NCI-H82 (cell line): Measurements from ENCODE around the gene UCK1.
A peak's percentile ranks its signal among the peaks of the same experiment; 100 is the strongest.
"Not testable (repeated sequence)": the region's sequence is repeated elsewhere in the genome, so short reads cannot be mapped to it uniquely, and the experiment has no call there.

Experiments used
- DNase-seq: peaks from one replicate; lab custom pipeline; 2025; lab: John Stamatoyannopoulos, UW

Gene UCK1

GRCh38 chr9:131523451-131524435, 7.3 kb downstream of the UCK1 start:
- DNase-seq: no peak

GRCh38 chr9:131523086-131523388, 8.0 kb downstream of the UCK1 start:
- DNase-seq: no peak

DNA sequence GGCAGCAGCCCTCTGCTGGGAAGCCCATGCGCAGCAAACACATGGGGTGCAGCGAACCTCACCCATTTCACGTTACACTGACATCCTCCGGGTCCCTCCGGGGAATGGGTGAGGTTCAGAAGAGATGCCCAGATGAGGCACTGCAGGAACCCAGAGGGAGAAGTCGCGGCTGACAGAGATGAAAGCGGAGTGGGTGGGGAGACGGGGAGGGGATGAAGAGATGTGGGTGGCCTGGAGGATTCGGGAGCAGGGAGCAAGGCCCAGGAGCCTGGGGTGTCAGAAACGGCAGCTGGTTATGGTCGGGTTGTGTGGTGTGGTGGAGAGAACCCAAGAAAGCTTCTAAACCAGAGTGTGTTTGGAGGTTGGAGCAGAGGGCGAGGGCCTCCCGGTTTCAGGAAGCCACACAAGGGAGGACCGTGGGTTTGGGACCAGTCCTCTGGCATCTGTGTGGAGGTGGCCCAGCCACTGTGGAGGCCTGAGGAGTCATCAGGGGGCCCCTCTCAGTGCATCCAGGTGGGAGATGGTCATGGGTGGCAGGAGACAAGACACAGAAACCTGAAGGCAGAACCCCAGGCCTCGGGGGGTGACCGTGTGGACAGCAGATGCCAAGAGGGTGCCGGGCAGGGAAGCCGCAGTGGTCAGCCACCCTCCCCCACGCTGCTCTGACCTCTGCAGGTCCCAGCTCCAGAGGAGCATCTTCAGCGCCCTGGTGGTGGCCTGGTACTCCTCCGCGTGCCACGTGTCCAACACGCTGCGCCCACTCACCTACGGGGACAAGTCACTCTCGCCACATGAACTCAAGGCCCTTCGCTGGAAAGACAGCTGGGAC, 8.6 kb downstream of the UCK1 start:
- DNase-seq: no peak

- no peak for DNase-seq
Observed at GRCh38 chr9:131521822-131522221, 9.2 kb downstream of the UCK1 start.

DNA sequence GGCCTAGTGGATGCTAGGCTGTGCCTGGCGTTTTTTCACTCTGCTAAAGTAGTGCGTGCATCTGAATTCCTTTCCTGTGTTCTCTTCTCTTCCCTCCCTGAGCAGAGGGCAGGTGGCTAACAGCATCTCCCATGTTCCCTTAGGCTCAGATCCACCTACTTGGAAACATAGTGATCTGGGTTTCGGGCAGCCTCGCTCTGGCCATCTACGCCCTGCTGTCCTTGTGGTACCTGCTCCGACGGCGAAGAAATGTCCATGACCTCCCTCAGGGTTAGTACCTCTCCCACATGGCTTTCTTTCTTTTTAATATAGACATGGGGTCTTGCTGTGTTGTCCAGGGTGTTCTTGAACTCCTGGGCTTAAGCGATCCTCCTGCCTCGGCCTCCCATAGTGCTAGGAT, 9.9 kb downstream of the UCK1 start:
- no peak for DNase-seq

- DNase-seq: no peak
Observed at GRCh38 chr9:131520503-131520902, 10.6 kb downstream of the UCK1 start.

DNA sequence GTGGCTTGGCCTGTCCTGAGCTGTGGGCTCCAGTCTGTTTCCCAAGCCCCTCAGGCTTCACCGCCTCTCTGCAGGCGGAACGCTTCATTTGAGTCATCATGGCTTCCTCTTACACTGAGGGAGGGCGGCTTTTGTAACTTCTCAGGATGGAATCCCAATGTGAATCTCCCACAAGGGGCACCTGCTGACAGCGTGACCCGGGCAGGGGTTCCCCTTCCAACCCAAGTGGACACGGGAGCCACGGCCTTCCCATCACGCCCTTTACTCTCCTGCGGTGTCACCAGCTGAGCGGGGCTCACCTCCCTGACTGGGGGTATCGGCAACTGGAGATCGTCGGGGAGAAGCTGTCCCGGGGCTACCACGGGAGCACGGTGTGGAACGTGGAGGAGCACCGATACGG, 12.5 kb downstream of the UCK1 start:
- DNase-seq: no peak

DNA sequence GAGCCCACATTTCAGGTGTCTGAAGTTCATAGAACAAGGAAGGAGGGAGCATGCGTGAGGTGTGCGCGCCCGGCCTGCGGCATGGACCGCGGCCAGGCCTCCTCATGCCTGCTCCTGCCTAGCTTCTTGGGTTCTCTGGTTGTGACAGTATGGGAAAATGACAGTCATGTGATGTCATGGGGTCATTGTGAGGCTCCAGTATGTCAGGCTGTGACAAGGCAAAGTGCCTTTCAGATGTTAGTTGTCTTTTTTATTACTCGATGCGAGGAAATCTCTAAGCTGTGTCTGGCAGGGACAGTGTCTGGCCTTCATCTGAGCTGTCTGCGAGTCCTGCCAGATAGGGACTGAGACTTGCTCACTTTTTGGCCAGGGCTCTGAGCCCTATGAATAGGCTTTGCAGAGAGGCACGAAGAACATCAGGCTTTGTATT, 13.3 kb downstream of the UCK1 start:
- no peak for DNase-seq

GRCh38 chr9:131516930-131517329, 14.1 kb downstream of the UCK1 start:
- DNase-seq: no peak

DNA sequence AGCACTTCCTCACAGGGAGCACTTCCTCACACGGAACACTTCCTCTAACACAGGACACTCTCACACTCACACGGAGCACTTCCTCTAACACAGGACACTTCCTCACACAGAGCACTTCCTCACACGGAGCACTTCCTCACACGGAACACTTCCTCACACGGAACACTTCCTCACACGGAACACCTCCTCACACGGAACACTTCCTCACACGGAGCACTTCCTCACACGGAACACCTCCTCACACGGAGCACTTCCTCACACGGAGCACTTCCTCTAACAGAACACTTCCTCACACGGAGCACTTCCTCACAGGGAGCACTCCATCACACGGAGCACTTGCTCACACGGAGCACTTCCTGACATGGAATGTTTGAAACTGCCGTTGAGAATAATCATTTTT, 15.0 kb downstream of the UCK1 start:
- DNase-seq: no peak

DNA sequence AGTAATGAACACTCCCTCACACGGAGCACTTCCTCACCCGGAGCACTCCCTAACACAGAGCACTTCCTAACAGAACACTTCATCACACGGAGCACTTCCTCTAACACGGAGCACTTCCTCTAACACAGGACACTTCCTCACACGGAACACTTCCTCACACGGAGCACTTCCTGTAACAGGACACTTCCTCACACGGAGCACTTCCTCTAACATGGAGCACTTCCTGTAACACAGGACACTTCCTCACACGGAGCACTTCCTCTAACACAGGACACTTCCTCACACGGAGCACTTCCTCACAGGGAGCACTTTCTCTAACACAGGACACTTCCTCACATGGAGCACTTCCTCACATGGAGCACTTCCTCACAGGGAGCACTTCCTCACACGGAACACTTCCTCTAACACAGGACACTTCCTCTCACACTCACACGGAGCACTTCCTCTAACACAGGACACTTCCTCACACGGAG, 15.5 kb downstream of the UCK1 start:
- not testable (repeated sequence) for DNase-seq

- DNase-seq: no peak
Observed at GRCh38 chr9:131513177-131513576, 17.9 kb downstream of the UCK1 start.

DNA sequence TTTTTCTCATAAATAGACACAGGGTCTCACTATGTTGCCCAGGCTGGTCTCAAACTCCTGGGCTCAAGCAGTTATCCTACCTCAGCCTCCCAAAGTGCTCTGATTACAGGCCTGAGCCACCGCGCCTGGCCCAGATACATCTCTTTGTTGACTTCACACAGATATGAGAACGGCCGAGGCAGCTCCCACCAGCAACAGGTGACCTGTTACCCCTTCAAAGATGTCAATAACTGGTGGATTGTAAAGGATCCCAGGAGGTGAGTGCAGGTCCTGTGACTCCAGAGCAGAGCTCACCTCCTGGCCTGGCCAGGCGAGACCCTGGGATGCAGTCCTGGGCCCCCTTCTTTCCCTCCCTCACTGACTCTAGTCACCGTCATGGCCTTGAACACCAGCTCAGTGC, 19.2 kb downstream of the UCK1 start:
- no peak for DNase-seq

DNA sequence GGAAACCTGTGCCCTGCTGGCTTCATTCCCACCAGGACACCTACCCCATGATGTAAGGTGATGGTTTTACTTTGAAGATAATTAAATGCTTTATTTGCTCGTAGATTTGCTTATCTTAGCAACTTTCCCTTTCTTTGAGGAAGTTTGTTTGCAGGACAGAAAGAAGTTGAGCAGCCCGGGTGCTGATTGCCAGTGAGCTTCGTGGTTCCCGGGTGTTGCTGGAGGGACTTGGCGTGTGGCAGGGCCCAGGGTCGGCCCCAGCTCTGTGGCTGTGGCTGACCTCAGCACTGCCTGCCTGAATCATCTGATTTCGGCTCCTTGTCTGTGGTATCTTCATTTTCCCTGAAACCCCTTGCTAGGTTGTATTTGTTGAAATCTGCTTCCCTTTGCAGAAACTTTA, 19.6 kb downstream of the UCK1 start:
- no peak for DNase-seq

DNA sequence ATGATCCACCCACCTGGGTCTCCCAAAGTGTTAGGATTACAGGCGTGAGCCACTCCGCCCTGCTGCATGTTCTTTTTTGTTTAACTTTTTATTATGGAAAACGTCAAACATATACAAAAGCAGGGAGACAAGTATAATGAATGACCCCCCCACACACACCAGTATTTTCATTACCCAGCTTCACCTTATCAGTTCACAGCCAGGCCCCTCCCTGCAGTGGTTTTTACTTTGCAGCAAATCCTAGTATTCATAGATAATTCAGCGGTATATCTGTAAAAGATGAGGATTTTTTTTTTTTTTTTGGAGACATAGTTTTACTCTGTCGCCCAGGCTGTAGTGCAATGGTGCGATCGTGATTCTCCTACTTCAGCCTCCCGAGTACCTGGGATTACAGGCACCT, 26.1 kb downstream of the UCK1 start:
- no peak for DNase-seq

- peak; percentile 43 for DNase-seq
Observed at GRCh38 chr9:131503626-131504465, 27.2 kb downstream of the UCK1 start.

DNA sequence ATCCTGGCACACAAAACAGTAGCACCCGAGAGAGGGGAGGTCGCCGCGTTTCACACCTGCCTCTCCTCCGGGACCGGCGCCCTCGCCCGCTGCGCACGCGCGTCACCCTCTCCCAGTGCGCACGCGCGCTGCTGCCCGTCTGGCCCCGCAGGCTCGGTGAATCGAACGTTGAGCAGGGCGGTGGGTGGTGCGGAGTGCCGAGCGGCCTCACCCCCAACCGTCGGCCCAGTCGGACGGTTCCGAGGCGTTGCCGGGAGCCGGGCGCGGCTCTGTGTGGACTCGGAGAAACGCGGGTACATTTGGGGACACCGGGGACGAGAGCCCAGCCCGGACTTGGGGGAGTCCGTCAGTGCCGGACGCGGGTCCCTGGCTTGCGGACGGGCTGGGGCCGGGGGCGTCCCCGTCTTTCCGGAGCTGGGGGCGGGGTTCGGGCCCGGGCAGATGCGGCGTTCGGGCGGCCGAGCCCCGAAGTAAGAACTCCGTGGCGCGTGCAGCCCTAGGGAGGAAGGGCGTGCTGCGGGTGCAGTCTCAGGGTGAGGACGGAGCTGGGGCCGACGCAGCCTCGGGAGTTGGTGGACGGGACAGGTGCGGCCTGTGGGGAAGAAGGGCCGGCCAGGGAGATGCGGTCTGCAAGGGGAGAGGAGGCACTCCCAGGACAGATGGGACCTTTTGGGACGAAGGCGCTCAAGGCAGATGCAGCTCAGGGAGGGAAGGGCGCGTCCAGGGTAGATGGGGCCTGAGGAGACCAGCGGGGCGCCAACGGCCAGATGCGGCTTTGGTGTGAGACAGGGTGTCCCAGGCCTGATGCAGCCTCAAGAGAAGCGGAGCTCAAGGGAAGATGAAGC, 28.1 kb downstream of the UCK1 start, which contains the start of gene POMT1:
Gene POMT1 (plus strand): TSS at position 138 of the 845 bp plus-strand sequence. CDS start 1,301 bp downstream, outside the sequence.
- peak; percentile 93 for DNase-seq

DNA sequence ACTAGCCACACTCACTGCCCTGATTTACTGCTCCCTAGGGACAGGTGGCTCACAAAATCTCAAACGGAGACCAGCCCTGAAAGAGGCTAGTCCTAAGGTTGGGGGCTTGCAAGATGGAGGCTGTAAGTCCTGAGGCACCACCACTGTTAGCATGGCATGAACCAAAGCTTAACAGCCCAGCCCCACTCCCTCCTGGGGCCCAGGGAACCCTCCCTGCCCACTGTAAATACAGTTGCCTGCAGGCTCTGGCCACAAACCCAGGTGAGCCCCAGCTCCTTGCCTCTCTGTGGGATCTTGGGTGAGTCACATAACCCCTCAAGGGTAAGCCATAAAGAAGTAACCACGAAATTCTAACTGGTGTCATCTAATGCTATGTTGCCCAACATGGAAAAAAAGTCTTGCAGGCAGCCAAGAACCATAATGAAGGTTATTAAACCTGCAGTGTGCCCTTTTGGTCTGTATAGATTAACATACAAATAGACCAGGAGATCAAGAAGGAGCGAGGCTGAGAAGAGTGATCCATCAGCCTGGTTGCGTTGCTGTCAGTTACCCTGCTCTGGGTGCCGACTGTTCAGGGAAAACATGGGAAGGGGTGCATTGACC, 30.0 kb downstream of the UCK1 start:
- peak; percentile 63 for DNase-seq

DNA sequence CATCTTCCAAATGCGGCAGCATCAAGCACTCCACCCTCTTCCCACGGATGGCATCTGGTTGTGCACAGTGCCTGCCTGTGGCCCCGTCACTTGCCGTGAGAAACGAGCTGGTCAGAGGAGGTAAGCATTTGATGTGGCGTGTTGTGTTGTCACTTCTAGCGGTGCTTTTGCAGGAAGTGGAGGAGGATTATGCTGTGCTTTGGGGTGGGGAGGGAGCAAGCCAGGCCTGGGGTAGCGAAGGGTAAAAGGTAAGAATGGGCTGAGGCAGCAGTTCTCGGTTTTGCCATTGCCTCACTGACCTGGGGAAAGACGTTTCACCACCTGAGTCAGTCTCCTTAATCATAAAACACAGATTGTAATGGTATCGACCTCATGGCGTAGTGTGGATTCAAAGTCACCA, 30.7 kb downstream of the UCK1 start:
- DNase-seq: peak; percentile 30

DNA sequence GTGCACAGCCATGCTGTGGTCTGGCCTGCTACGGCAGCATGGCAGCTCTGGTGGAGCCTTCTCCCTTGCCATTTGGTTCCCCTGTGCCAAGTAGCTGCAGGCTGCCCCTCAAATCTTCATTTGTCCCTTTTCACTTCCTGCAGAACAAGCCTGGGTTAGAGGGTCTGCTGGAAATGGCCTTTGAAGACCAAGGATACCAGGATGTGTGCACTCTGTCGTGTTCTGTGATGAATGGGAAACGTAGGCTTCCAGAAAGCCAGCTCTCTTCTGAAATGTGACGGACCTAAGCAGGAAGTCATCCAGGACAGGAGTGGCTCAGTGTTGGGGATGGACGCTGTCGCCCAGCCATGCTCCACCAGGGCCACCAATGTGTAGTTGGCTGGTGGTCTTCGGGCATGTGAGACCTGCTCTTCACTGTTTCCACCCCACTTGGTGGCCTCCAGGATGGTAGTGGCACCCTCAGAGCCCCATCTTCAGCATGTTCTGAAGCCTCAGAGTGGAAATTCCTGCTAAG, 31.8 kb downstream of the UCK1 start:
- DNase-seq: no peak
